OCI-LY7 (cell line): ENCODE results near the gene NSD2. TPM values are rescaled to one million over a fixed set of nuclear protein-coding genes. Genes with fewer than 3 reads are reported as not detected.
"Not testable (repeated sequence)": the region's sequence is repeated elsewhere in the genome, so short reads cannot be mapped to it uniquely, and the experiment has no call there.

ENCODE experiments used
- BruUV-seq: library from RNA; stranded (reverse); fragments of 400-500 nt; replicated peaks from 2 replicates; lab custom pipeline; 2021; lab: Mats Ljungman, UMichigan
- CTCF ChIA-PET: fragments of 300-600 bp; sonication (Branson Sonifier 250); formaldehyde crosslinking; loops from one replicate; lab custom pipeline; 2022; ENCODE audit warnings: antibody characterized with exemption; ENCODE audit not compliant: unreplicated experiment; lab: Charles Lee
- POLR2A ChIA-PET: fragments of 300-600 bp; sonication (Branson Sonifier 250); formaldehyde crosslinking; loops from one replicate; lab custom pipeline; 2022; ENCODE audit warnings: antibody characterized with exemption; lab: Charles Lee
- DNase-seq: peaks from one replicate; pipeline ENCODE4 v3.0.0-alpha.2; 2015; ENCODE audit warnings: low spot score
- H2AFZ ChIP-seq: fragments of 200-600 bp; sonication (generic), shearing (Covaris generic); 2 replicates; pipeline ENCODE4 v1.6.1; 2014; ENCODE audit warnings: mild to moderate bottlenecking, antibody characterized with exemption, low read length, moderate library complexity
- H3K27ac ChIP-seq: fragments of 200-600 bp; sonication (generic); 2 replicates; pipeline ENCODE4 v1.5.1; 2014; ENCODE audit warnings: mixed run types, low read depth, mild to moderate bottlenecking, moderate library complexity, low read length, inconsistent platforms; ENCODE audit not compliant: poor library complexity, severe bottlenecking
- H3K36me3 ChIP-seq: fragments of 200-600 bp; sonication (generic); 2 replicates; pipeline ENCODE4 v1.6.1; 2014; ENCODE audit warnings: mild to moderate bottlenecking, antibody characterized with exemption, low read length, moderate library complexity, mixed read lengths; ENCODE audit not compliant: insufficient read depth
- H3K4me1 ChIP-seq: fragments of 200-600 bp; sonication (generic); 2 replicates; pipeline ENCODE4 v1.5.1; 2014; ENCODE audit warnings: mild to moderate bottlenecking, low read length; ENCODE audit not compliant: insufficient read depth, poor library complexity, severe bottlenecking
- H3K4me2 ChIP-seq: fragments of 200-600 bp; sonication (generic); 2 replicates; pipeline ENCODE4 v1.6.1; 2014; ENCODE audit warnings: mild to moderate bottlenecking, low read length
- H3K4me3 ChIP-seq: fragments of 200-600 bp; sonication (generic); 2 replicates; pipeline ENCODE4 v1.5.1; 2014; ENCODE audit warnings: mild to moderate bottlenecking, low read depth, low read length; ENCODE audit not compliant: poor library complexity, severe bottlenecking
- H3K79me2 ChIP-seq: fragments of 200-600 bp; sonication (generic); 2 replicates; pipeline ENCODE4 v1.6.1; 2016; ENCODE audit warnings: low read depth, mild to moderate bottlenecking, low read length, moderate library complexity, mixed read lengths; ENCODE audit not compliant: insufficient read depth
- H3K9me2 ChIP-seq: fragments of 200-600 bp; sonication (generic); 2 replicates; pipeline ENCODE4 v1.6.1; 2016; ENCODE audit warnings: mild to moderate bottlenecking, low read length, mixed read lengths; ENCODE audit not compliant: insufficient read depth
- H3K9me3 ChIP-seq: fragments of 200-600 bp; sonication (generic); 2 replicates; pipeline ENCODE4 v1.6.1; 2014; ENCODE audit warnings: mild to moderate bottlenecking, mixed run types, low read length, mixed read lengths
- H4K20me1 ChIP-seq: fragments of 200-600 bp; sonication (generic); 2 replicates; pipeline ENCODE4 v1.6.1; 2014; ENCODE audit warnings: mild to moderate bottlenecking, antibody characterized with exemption, low read length, moderate library complexity, mixed read lengths; ENCODE audit not compliant: insufficient read depth
- CTCF ChIP-seq: fragments of 200-600 bp; sonication (generic); conservative IDR thresholded peaks from 2 replicates; pipeline ENCODE4 v1.5.1; 2014; ENCODE audit warnings: mild to moderate bottlenecking, antibody characterized with exemption, low read length, moderate library complexity, mixed read lengths
- EZH2phosphoT487 ChIP-seq: fragments of 200-600 bp; sonication (generic); IDR thresholded peaks from 2 replicates; pipeline ENCODE4 v1.6.1; 2018; ENCODE audit warnings: low read depth, borderline replicate concordance, mild to moderate bottlenecking, mixed run types, antibody characterized with exemption, low read length, moderate library complexity, mixed read lengths
- intact Hi-C: fragments of 100-400 bp; cut with micrococcal nuclease; formaldehyde crosslinking; loops from one replicate; pipeline ENCODE4 v1.10.0; 2022; ENCODE audit not compliant: unreplicated experiment
- total RNA-seq, 2 experiments: library from RNA; depleted of rRNA in 1 of 2; stranded (reverse); fragments of >200 nt in 1 of 2; shearing (Covaris generic) in 1 of 2; gene quantifications; 2 replicates each; pipeline ENCODE4 v1.2.3, GENCODE V29; 2014 to 2022

The NSD2 gene
- total RNA-seq, 2 experiments from 2014 or later: 169 to 329 TPM

- no peak overlapping the region for H3K27ac ChIP-seq
- H3K4me1 ChIP-seq: no peaks in the 10 kb centered on the region
- ChIA-PET CTCF (interaction anchor here (0.5 kb wide), 1 partner anchor 165 kb away, joined by 3 read pairs; no protein-coding TSS in a partner anchor), POLR2A (no interaction called here)
- H3K4me3 ChIP-seq: no peak overlapping the region
- intact Hi-C loops: no loop called here
- H2AFZ ChIP-seq: no peak overlapping the region
- no TSS peak for BruUV-seq
- TF ChIP-seq CTCF: no peak
- no peak for TF ChIP-seq EZH2phosphoT487
- peaks cover 5% of the 10 kb centered on the region; the same call in 1 of the 2 replicates for H3K9me3 ChIP-seq
- no peaks in the 10 kb centered on the region for H3K9me2 ChIP-seq
- no peaks in the 10 kb centered on the region for H4K20me1 ChIP-seq
- H3K79me2 ChIP-seq: no peaks in the 10 kb centered on the region
- DNase-seq: no peak
- no peaks in the 10 kb centered on the region for H3K36me3 ChIP-seq
- H3K4me2 ChIP-seq: no peak overlapping the region
Observed at GRCh38 chr4:2024683-2025082, 153.5 kb downstream of the NSD2 start.

- H3K79me2 ChIP-seq: no peaks in the 10 kb centered on the region
- no TSS peak for BruUV-seq
- ChIA-PET POLR2A (no interaction called here), CTCF (no interaction called here)
- intact Hi-C loops: no loop called here
- H3K9me3 ChIP-seq: peaks cover 5% of the 10 kb centered on the region; the same call in 1 of the 2 replicates
- H3K4me1 ChIP-seq: no peaks in the 10 kb centered on the region
- no peaks in the 10 kb centered on the region for H4K20me1 ChIP-seq
- TF ChIP-seq EZH2phosphoT487: no peak
- no peak for TF ChIP-seq CTCF
- H3K9me2 ChIP-seq: no peaks in the 10 kb centered on the region
- H3K4me3 ChIP-seq: no peak overlapping the region
- DNase-seq: no peak
- no peak overlapping the region for H3K27ac ChIP-seq
- H3K36me3 ChIP-seq: no peaks in the 10 kb centered on the region
- H3K4me2 ChIP-seq: no peak overlapping the region
- no peak overlapping the region for H2AFZ ChIP-seq
Observed at GRCh38 chr4:2025817-2026216, 154.6 kb downstream of the NSD2 start.

GRCh38 chr4:2027120-2027519, 155.9 kb downstream of the NSD2 start:
- BruUV-seq, H3K4me3 ChIP-seq, H2AFZ ChIP-seq, H3K9me2 ChIP-seq, H3K36me3 ChIP-seq, H3K9me3 ChIP-seq, H3K27ac ChIP-seq, H3K79me2 ChIP-seq, H3K4me1 ChIP-seq, H4K20me1 ChIP-seq, intact Hi-C loops, CTCF ChIA-PET, POLR2A ChIA-PET, DNase-seq, H3K4me2 ChIP-seq: not testable (repeated sequence)

- CTCF ChIA-PET, BruUV-seq: not testable (repeated sequence)
- POLR2A ChIA-PET: interaction anchor here (0.6 to 0.7 kb wide), 2 partner anchors 22 to 489 kb away, joined by 3 read pairs; no protein-coding TSS in a partner anchor
Observed at GRCh38 chr4:2031161-2031560, 160.0 kb downstream of the NSD2 start.

More at GRCh38 chr4:2031161-2031560, 160.0 kb downstream of the NSD2 start:
- H3K4me2 ChIP-seq, H4K20me1 ChIP-seq, H3K79me2 ChIP-seq, H3K9me3 ChIP-seq, H2AFZ ChIP-seq, H3K4me3 ChIP-seq, intact Hi-C loops, H3K9me2 ChIP-seq, H3K36me3 ChIP-seq, H3K4me1 ChIP-seq, DNase-seq, H3K27ac ChIP-seq: not testable (repeated sequence)
